RWPE2 (cell line): ENCODE results near the gene WFDC2.
"Not testable (repeated sequence)": the region's sequence is repeated elsewhere in the genome, so short reads cannot be mapped to it uniquely, and the experiment has no call there.

ENCODE experiments used
- ATAC-seq: fragments of 200-7000 bp; cut with Tn5 transposase; 3 replicates; pipeline ENCODE4 v1.9.1; 2021; ENCODE audit warnings: low read depth
- DNase-seq: peaks from one replicate; pipeline ENCODE4 v3.0.0-alpha.2; 2020; ENCODE audit warnings: low spot score
- H3K27ac ChIP-seq: fragments of 450-650 bp; 2 replicates; pipeline ENCODE4 v1.5.1; 2017; ENCODE audit warnings: mild to moderate bottlenecking; ENCODE audit not compliant: poor library complexity, severe bottlenecking
- H3K27me3 ChIP-seq: fragments of 250-450 bp; sonication (Bioruptor Pico); 2 replicates; pipeline ENCODE4 v1.5.1; 2021; ENCODE audit warnings: mild to moderate bottlenecking, moderate library complexity; ENCODE audit not compliant: insufficient read depth, poor library complexity, severe bottlenecking
- H3K36me3 ChIP-seq: fragments of 250-450 bp; sonication (Bioruptor Pico); 2 replicates; pipeline ENCODE4 v1.5.1; 2020; ENCODE audit warnings: low read depth, mild to moderate bottlenecking, moderate library complexity
- H3K4me1 ChIP-seq: fragments of 250-450 bp; sonication (Bioruptor Pico); 2 replicates; pipeline ENCODE4 v1.5.1; 2021; ENCODE audit warnings: mild to moderate bottlenecking, moderate library complexity; ENCODE audit not compliant: insufficient read depth, poor library complexity, severe bottlenecking
- H3K4me3 ChIP-seq: fragments of 250-450 bp; sonication (Bioruptor Pico); 2 replicates; pipeline ENCODE4 v1.5.1; 2021; ENCODE audit warnings: mild to moderate bottlenecking, moderate library complexity; ENCODE audit not compliant: severe bottlenecking
- H3K9me3 ChIP-seq: fragments of 250-450 bp; sonication (Bioruptor Pico); 2 replicates; pipeline ENCODE4 v1.5.1; 2021; ENCODE audit warnings: mild to moderate bottlenecking, moderate library complexity; ENCODE audit not compliant: severe bottlenecking
- TF ChIP-seq, protein P1 (sequence below): fragments of 450-650 bp; IDR thresholded peaks from one replicate; pipeline ENCODE4 v1.5.1; 2017; ENCODE audit warnings: mild to moderate bottlenecking, moderate library complexity; ENCODE audit not compliant: poor library complexity, severe bottlenecking

Gene WFDC2

DNA sequence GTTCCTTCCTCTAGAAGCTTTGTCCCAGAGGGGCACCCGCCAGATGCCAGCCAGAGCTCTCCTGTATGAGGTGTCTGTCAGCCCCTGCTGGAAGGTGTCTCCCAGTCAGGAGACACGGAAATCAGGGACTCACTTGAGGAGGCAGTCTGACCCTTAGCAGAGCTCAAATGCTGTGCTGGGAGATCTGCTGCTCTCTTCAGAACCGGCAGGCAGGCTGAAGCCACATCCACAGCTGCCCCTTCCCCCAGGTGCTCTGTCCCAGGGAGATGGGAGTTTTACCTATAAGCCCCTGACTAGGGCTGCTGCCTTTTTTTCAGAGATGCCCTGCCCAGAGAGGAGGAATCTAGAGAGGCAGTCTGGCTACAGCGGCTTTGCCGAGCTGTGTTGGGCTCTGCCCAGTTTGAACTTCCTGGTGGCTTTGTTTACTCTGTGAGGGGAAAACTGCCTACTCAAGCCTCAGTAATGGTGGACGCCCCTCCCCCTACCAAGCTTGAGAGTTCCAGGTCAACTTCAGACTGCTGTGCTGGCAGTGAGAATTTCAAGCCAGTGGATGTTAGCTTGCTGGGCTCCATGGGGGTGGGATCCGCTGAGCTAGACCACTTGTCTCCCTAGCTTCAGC is 8.1 kb downstream of the WFDC2 start:
- H3K4me3 ChIP-seq, H3K9me3 ChIP-seq, ATAC-seq, H3K36me3 ChIP-seq, H3K4me1 ChIP-seq, H3K27ac ChIP-seq, DNase-seq: not testable (repeated sequence)
- peaks cover 38% of the 10 kb centered on the region for H3K27me3 ChIP-seq

DNA sequence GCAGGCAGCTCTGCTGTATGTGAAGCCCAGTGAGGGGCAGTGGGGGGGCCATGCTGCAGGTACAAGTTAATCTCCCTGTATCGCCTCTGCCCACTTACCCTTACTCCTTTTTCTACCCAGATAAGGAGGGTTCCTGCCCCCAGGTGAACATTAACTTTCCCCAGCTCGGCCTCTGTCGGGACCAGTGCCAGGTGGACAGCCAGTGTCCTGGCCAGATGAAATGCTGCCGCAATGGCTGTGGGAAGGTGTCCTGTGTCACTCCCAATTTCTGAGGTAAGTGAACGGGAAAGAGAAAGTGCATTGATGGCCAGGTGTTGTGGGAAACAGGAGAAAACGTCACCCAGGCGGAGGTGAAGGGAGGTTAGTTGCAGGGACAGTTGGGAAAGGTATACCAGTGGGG is 10.3 kb downstream of the WFDC2 start:
- H3K27me3 ChIP-seq: peaks cover 36% of the 10 kb centered on the region
- H3K9me3 ChIP-seq: no peaks in the 10 kb centered on the region
- no peak overlapping the region for H3K4me3 ChIP-seq
- H3K4me1 ChIP-seq: no peaks in the 10 kb centered on the region
- TF ChIP-seq, protein P1, sequence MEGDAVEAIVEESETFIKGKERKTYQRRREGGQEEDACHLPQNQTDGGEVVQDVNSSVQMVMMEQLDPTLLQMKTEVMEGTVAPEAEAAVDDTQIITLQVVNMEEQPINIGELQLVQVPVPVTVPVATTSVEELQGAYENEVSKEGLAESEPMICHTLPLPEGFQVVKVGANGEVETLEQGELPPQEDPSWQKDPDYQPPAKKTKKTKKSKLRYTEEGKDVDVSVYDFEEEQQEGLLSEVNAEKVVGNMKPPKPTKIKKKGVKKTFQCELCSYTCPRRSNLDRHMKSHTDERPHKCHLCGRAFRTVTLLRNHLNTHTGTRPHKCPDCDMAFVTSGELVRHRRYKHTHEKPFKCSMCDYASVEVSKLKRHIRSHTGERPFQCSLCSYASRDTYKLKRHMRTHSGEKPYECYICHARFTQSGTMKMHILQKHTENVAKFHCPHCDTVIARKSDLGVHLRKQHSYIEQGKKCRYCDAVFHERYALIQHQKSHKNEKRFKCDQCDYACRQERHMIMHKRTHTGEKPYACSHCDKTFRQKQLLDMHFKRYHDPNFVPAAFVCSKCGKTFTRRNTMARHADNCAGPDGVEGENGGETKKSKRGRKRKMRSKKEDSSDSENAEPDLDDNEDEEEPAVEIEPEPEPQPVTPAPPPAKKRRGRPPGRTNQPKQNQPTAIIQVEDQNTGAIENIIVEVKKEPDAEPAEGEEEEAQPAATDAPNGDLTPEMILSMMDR: no peak
- no peak overlapping the region for H3K27ac ChIP-seq
- no peak for DNase-seq
- no peaks in the 10 kb centered on the region for H3K36me3 ChIP-seq
- ATAC-seq: no peak

DNA sequence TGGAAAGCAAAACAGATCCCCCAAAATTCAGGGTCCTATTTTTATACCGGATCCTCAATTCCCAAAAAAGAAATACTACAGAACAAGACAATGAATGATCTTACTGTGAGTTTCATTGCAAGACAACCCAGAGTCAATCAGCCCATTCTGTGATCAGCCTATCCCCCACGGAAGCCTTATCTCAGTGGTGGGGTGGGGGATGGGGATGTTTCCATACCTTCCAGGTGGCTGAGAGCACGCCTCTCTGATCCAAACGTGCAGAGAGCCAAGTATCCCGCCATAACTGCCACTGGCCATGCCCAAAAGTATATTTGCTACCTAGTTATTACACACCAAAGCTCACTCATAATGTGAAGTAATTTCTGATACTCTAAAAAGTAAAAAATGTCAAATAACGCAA is 15.1 kb downstream of the WFDC2 start:
- Histone ChIP-seq H3K36me3 (no peaks in the 10 kb centered on the region), H3K27me3 (peaks cover 16% of the 10 kb centered on the region), H3K27ac (no peak overlapping the region), H3K9me3 (no peaks in the 10 kb centered on the region), H3K4me3 (no peak overlapping the region), H3K4me1 (peaks cover 11% of the 10 kb centered on the region)
- DNase-seq: no peak
- TF ChIP-seq, protein P1: no peak
- no peak for ATAC-seq

DNA sequence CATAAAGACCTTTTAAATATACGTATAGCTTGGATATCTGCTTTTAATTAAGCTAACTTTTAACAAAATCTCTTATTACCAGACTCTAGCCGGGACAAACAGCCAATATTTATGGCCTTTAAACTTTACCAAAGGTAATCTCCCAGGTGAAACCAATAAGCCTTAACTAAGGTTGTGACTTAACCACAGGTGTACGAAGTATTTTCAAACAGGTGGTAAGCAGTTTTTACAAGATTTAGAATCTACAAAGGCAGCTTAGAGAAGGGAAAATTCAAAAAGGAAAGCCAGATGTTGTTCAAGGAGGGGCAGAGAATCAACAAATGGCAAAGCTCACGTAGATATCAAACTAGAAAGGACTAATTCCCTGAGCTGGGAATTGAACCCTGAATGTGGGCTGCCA is 15.8 kb downstream of the WFDC2 start:
- TF ChIP-seq, protein P1: no peak
- H3K27me3 ChIP-seq: peaks cover 16% of the 10 kb centered on the region
- no peak overlapping the region for H3K4me3 ChIP-seq
- DNase-seq: no peak
- no peak overlapping the region for H3K27ac ChIP-seq
- no peaks in the 10 kb centered on the region for H3K36me3 ChIP-seq
- peaks cover 11% of the 10 kb centered on the region for H3K4me1 ChIP-seq
- no peak for ATAC-seq
- H3K9me3 ChIP-seq: no peaks in the 10 kb centered on the region

DNA sequence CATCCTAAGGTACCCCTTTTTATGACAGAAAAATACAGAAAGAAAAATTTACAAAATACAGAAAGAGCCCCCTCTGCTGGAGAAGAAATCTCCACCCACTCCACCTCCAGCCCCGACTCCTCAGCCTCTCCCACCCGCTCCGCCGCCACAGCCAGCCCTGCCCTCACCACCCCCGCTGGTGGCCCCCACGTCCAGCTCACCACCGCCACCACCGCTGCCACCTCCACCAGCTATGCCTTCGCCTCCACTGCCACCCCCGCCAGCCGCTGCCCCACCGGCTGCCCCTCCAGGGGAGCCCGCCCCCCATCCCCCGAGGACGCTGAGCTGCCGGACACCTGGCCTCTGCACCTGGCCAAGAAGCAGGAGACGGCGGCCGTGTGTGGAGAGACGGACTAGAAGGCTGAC is 17.7 kb downstream of the WFDC2 start:
- Histone ChIP-seq H3K4me1 (peaks cover 11% of the 10 kb centered on the region), H3K27ac (no peak overlapping the region), H3K4me3 (no peak overlapping the region), H3K27me3 (peaks cover 16% of the 10 kb centered on the region), H3K9me3 (no peaks in the 10 kb centered on the region), H3K36me3 (no peaks in the 10 kb centered on the region)
- TF ChIP-seq, protein P1: no peak
- DNase-seq (peak; percentile 83), ATAC-seq (no peak)
